ENCODE measurements around the gene ARRB1.

ARRB1 gene

GRCh38 chr11:75271730-75272129, 79.7 kb downstream of the ARRB1 start:
- DNase-seq: no peak

- no peak for DNase-seq
Observed at GRCh38 chr11:75270896-75271418, 80.5 kb downstream of the ARRB1 start.

GRCh38 chr11:75269896-75270295, 81.6 kb downstream of the ARRB1 start:
- no peak for DNase-seq

GRCh38 chr11:75269367-75269660, 82.1 kb downstream of the ARRB1 start:
- DNase-seq: no peak

GRCh38 chr11:75268626-75269366, 82.7 kb downstream of the ARRB1 start:
- DNase-seq: no peak

- DNase-seq: no peak
Observed at GRCh38 chr11:75267171-75267970, 84.1 kb downstream of the ARRB1 start.

GRCh38 chr11:75265851-75266531, 85.5 kb downstream of the ARRB1 start:
- DNase-seq: no peak

- DNase-seq: no peak
Observed at GRCh38 chr11:75264971-75265370, 86.5 kb downstream of the ARRB1 start.

- no peak for DNase-seq
Observed at GRCh38 chr11:75264356-75264755, 87.1 kb downstream of the ARRB1 start.

- peak in 1 of 2 experiments; percentile 44 for DNase-seq
Observed at GRCh38 chr11:75263944-75264349, 87.5 kb downstream of the ARRB1 start.

- DNase-seq: no peak
Observed at GRCh38 chr11:75262961-75263852, 88.3 kb downstream of the ARRB1 start.

GRCh38 chr11:75262436-75262835, 89.0 kb downstream of the ARRB1 start:
- no peak for DNase-seq

GRCh38 chr11:75261902-75262361, 89.5 kb downstream of the ARRB1 start:
- DNase-seq: no peak

- DNase-seq: no peak
Observed at GRCh38 chr11:75260396-75261170, 90.9 kb downstream of the ARRB1 start.

- DNase-seq: no peak
Observed at GRCh38 chr11:75254326-75254725, 97.1 kb downstream of the ARRB1 start.

- no peak for DNase-seq
Observed at GRCh38 chr11:75249704-75250103, 101.8 kb downstream of the ARRB1 start.

GRCh38 chr11:75248924-75249256, 102.6 kb downstream of the ARRB1 start:
- DNase-seq: no peak

- no peak for DNase-seq
Observed at GRCh38 chr11:75246671-75247350, 104.7 kb downstream of the ARRB1 start.

- DNase-seq: no peak
Observed at GRCh38 chr11:75246006-75246670, 105.3 kb downstream of the ARRB1 start.

GRCh38 chr11:75245356-75246005, 106.0 kb downstream of the ARRB1 start:
- no peak for DNase-seq

Data from activated T-cell treated with anti-CD3 and anti-CD28 coated beads, Interleukin-2, amount 50 U/mL, for 48 hours (primary cell).